Neural progenitor cell (in vitro differentiated cells): Measurements from ENCODE around the gene PDE6A.

Experiments used
- EZH2phosphoT487 ChIP-seq: fragments of 200-600 bp; sonication (generic); IDR thresholded peaks from 2 replicates; pipeline ENCODE4 v1.6.1; 2017; ENCODE audit warnings: antibody characterized with exemption
- TF ChIP-seq, protein P1 (sequence below): fragments of 200-600 bp; sonication (generic); IDR thresholded peaks from 2 replicates; pipeline ENCODE4 v1.5.1; 2017; ENCODE audit warnings: antibody characterized with exemption, mild to moderate bottlenecking

DNA sequence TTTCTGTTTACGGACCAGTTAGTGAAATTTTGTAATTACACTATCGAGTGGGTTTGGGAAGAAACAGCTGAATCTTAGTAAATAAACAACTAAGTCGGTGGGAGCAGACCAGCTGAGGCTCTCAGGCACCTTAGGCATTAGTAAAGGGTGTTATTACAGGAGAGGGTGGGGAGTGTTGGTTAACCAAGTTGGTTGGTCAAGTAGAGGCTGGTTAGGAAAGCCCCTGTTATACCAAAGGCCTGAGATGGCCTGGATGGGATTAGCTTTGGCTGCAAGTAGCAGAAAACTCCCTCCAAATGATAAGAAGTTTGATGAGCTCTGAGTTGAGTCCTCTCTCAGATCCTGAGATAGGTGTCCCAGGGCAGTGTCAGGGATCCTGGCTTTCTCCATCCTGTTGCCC is 133.1 kb downstream of the PDE6A start:
- TF ChIP-seq, protein P1, sequence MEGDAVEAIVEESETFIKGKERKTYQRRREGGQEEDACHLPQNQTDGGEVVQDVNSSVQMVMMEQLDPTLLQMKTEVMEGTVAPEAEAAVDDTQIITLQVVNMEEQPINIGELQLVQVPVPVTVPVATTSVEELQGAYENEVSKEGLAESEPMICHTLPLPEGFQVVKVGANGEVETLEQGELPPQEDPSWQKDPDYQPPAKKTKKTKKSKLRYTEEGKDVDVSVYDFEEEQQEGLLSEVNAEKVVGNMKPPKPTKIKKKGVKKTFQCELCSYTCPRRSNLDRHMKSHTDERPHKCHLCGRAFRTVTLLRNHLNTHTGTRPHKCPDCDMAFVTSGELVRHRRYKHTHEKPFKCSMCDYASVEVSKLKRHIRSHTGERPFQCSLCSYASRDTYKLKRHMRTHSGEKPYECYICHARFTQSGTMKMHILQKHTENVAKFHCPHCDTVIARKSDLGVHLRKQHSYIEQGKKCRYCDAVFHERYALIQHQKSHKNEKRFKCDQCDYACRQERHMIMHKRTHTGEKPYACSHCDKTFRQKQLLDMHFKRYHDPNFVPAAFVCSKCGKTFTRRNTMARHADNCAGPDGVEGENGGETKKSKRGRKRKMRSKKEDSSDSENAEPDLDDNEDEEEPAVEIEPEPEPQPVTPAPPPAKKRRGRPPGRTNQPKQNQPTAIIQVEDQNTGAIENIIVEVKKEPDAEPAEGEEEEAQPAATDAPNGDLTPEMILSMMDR: no peak
- TF ChIP-seq EZH2phosphoT487: no peak
